ENCODE data around the gene TUBGCP3. TPM values are rescaled to one million over a fixed set of nuclear protein-coding genes. Genes with fewer than 3 reads are reported as not detected.

Gene TUBGCP3
- polyA plus RNA-seq, 1 donor from 2014 or later = 20.3 TPM

GRCh38 chr13:112623051-112623711 lies 35.2 kb upstream of the TUBGCP3 start:
- H3K27ac ChIP-seq (ENCODE audit: low read length) = peak overlapping the region; percentile 25
- H3K9me3 ChIP-seq (ENCODE audit: low read length) = no peaks in the 10 kb centered on the region
- H3K4me3 ChIP-seq (ENCODE audit: low read length) = no peak overlapping the region
- H3K79me2 ChIP-seq (replicated peaks; ENCODE audit: insufficient read depth, low read length) = no peaks in the 10 kb centered on the region
- no peaks in the 10 kb centered on the region for H4K20me1 ChIP-seq (ENCODE audit: insufficient read depth)
- H3K9me2 ChIP-seq (ENCODE audit: insufficient read depth, low read length) = no peaks in the 10 kb centered on the region
- H3F3A ChIP-seq (ENCODE audit: insufficient read depth, low read length, poor library complexity, severe bottlenecking) = no peaks in the 10 kb centered on the region
- no peak overlapping the region for H3K9ac ChIP-seq (ENCODE audit: low read length)
- no peak overlapping the region for H2AFZ ChIP-seq (ENCODE audit: low read depth, low read length)
- no peaks in the 10 kb centered on the region for H3K36me3 ChIP-seq (ENCODE audit: insufficient read depth, low read length)
- TF ChIP-seq MXI1 (conservative IDR thresholded peaks at IDR 0.05; ENCODE audit: poor library complexity, severe bottlenecking) (no peak), POLR2AphosphoS5 (IDR thresholded peaks at IDR 0.05) (peak; percentile 61), EP300 (conservative IDR thresholded peaks at IDR 0.05; ENCODE audit: poor library complexity, severe bottlenecking) (peak; percentile 15)
- H3K27me3 ChIP-seq (ENCODE audit: insufficient read depth, low read depth, low read length) = no peaks in the 10 kb centered on the region
- H3K4me2 ChIP-seq (ENCODE audit: low read length) = no peak overlapping the region

DNA sequence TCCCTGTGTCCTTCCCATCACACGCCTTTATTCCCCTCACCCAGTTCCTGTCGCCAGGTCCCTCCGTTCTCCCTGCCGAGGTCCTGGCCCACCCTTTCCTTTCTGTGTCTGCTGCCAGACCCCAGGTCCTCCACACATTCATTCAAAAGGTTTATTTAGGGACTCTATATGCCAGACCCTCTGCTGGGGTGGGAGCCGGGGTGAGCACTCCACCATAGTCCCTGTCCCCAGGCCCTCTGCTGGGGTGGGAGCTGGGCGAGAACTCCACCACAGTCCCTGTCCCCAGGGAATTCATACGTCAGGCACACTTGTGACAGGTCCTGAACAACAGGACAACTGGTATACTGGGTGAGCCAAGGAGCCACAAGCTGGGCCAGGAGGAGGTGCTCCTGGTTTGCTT lies 34.4 kb upstream of the TUBGCP3 start:
- TF ChIP-seq POLR2AphosphoS5 (IDR thresholded peaks at IDR 0.05) = no peak
- no peak for TF ChIP-seq REST (IDR thresholded peaks at IDR 0.05; ENCODE audit: borderline replicate concordance)
- TF ChIP-seq EZH2 (IDR thresholded peaks at IDR 0.05; ENCODE audit: borderline replicate concordance, insufficient read depth, low read length, poor library complexity, severe bottlenecking) = no peak
- TF ChIP-seq SMC3 (conservative IDR thresholded peaks at IDR 0.05; ENCODE audit: poor library complexity) = no peak
- TF ChIP-seq MXI1 (conservative IDR thresholded peaks at IDR 0.05; ENCODE audit: poor library complexity, severe bottlenecking) = no peak
- TF ChIP-seq, protein P1, sequence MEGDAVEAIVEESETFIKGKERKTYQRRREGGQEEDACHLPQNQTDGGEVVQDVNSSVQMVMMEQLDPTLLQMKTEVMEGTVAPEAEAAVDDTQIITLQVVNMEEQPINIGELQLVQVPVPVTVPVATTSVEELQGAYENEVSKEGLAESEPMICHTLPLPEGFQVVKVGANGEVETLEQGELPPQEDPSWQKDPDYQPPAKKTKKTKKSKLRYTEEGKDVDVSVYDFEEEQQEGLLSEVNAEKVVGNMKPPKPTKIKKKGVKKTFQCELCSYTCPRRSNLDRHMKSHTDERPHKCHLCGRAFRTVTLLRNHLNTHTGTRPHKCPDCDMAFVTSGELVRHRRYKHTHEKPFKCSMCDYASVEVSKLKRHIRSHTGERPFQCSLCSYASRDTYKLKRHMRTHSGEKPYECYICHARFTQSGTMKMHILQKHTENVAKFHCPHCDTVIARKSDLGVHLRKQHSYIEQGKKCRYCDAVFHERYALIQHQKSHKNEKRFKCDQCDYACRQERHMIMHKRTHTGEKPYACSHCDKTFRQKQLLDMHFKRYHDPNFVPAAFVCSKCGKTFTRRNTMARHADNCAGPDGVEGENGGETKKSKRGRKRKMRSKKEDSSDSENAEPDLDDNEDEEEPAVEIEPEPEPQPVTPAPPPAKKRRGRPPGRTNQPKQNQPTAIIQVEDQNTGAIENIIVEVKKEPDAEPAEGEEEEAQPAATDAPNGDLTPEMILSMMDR (IDR thresholded peaks at IDR 0.05; ENCODE audit: poor library complexity, severe bottlenecking) = no peak
- no peak for TF ChIP-seq EP300 (conservative IDR thresholded peaks at IDR 0.05; ENCODE audit: poor library complexity, severe bottlenecking)
- TF ChIP-seq RAD21 (conservative IDR thresholded peaks at IDR 0.05) = no peak
- no peak for TF ChIP-seq TAF1 (IDR thresholded peaks at IDR 0.05; ENCODE audit: low read depth)
- Histone ChIP-seq H3K79me2 (replicated peaks; ENCODE audit: insufficient read depth, low read length) (no peaks in the 10 kb centered on the region), H3F3A (ENCODE audit: insufficient read depth, low read length, poor library complexity, severe bottlenecking) (no peaks in the 10 kb centered on the region), H3K4me3 (ENCODE audit: low read length) (no peak overlapping the region), H3K4me2 (ENCODE audit: low read length) (no peak overlapping the region), H2AFZ (ENCODE audit: low read depth, low read length) (no peak overlapping the region), H3K9ac (ENCODE audit: low read length) (no peak overlapping the region), H3K9me2 (ENCODE audit: insufficient read depth, low read length) (no peaks in the 10 kb centered on the region), H4K20me1 (ENCODE audit: insufficient read depth) (no peaks in the 10 kb centered on the region), H3K36me3 (ENCODE audit: insufficient read depth, low read length) (no peaks in the 10 kb centered on the region), H3K27ac (ENCODE audit: low read length) (peak overlapping the region; percentile 25), H3K27me3 (ENCODE audit: insufficient read depth, low read depth, low read length) (no peaks in the 10 kb centered on the region), H3K9me3 (ENCODE audit: low read length) (no peaks in the 10 kb centered on the region)
